ENCODE measurements around the gene NEK6.
A peak's percentile ranks its signal among the peaks of the same experiment; 100 is the strongest.

The NEK6 gene

GRCh38 chr9:124257844-124258606 lies at the start of gene NEK6:
TSS of gene NEK6 (plus strand) at chr9:124257949. CDS start at chr9:124301965, 44,016 bp downstream.
- peak; percentile 49 for DNase-seq

GRCh38 chr9:124208571-124208970 lies 49.2 kb upstream of the NEK6 start:
- DNase-seq = peak; percentile 23

GRCh38 chr9:124209279-124209678 lies 48.5 kb upstream of the NEK6 start:
- DNase-seq = no peak

DNA sequence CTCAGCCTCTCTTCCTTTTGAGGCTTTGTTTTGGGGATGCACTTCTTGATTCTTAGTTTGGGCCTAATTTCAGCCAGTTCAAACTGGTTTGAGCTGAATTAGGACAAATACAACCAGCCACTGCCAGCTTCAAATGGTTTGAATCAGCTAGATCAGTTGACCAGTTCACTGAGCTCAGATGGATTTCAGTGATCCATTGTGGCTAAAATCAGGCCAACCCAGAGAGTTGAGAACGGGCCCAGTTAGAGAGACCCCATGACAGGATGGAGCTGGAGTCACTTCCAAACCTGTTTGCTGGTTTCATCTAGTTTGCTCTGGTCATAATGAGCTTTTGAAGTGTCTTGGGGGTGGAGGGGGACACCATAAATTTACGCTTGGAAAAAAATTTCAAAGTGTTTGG lies 48.0 kb upstream of the NEK6 start:
- no peak for DNase-seq

GRCh38 chr9:124210697-124211096 lies 47.1 kb upstream of the NEK6 start:
- peak; percentile 38 for DNase-seq

DNA sequence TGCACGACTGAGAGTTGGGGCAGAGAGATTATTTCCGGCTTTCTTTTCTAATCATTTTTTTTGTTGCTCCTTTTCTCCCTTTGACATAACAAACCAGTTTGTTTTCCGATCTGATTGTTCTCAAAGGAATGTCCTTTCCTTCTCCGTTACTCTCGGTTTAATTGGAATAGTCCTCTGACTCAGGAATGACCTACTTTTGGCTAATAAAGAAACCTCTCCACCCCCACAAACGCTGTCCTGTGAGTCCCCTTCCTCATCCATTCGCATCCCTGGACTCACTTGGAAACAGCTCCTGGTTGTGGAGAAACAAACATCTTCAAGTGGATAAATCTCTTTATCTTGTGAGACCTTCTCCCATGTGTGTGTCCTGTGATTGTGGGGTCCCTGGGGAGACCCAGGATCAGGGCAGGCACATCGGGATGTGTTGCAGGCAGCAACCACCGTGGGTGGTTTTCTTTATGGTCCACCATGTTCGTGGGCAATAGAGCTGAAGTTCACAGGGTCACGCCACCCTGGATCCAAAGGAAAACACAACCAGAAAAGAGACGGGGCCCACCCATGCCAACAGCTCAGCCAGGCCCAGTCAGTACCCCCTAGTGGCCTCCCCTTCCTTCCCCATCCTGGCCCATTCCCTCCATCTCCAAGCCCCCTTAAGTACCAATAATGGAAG lies 45.2 kb upstream of the NEK6 start:
- DNase-seq = no peak

- DNase-seq = no peak
These were observed 44.4 kb upstream of the NEK6 start for GRCh38 chr9:124213396-124213795.

- no peak for DNase-seq
These were observed 43.6 kb upstream of the NEK6 start for GRCh38 chr9:124214116-124214515.

DNA sequence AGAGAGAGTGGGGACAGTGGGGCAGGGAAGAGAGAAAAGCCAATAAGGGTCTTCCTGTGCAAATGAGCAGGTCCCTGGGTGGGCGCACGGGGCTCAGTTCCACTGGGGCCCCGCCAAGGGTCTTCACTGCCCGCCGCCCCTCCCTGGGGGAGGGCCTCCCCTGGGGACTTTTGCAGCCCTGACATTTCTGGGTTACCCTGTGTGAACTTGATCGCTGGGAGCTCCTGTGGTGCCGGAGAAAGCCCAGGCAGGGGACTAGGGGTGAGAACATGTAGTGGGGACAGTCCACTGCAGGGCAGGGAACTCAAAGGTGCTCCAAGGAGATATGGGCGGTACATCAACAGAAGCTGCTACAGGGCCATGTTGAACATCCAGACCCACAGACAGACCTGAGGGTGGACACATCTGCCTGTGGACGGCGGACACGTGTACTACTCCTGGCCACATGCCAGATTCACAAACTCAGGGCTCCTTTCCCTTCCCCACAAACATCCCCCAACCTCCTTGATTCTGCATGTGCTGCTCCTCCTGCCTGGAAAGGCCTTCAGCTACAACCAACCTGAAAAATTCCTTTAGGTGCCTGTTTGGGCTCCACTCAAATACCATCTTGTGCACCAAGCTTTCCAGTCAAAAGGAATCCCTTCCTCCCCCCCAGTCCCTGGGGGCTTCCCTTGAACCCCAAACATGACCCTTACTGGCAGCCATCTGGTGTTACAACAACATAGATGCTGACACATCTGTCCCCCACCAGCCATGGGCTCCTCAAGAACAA lies 43.0 kb upstream of the NEK6 start:
- DNase-seq = no peak

- DNase-seq = no peak
These were observed 42.3 kb upstream of the NEK6 start for GRCh38 chr9:124215368-124215910.

DNA sequence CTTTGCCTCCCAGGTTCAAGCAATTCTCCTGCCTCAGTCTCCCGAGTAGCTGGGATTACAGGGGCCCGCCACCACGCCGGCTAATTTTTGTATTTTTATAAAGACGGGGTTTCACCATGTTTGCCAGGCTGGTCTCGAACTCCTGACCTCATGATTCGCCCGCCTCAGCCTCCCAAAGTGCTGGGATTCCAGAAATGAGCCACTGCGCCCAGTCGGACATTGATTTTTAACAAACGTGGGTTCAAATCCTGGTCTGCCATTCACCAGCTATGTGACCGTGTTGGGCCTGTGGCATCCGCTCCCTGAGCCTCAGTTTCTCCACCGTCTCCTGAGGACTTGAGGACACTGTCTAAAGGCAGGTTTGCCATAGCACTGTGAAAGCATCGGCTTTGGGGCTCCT lies 41.8 kb upstream of the NEK6 start:
- no peak for DNase-seq

- peak; percentile 79 for DNase-seq
These were observed 41.1 kb upstream of the NEK6 start for GRCh38 chr9:124216474-124217176.

- peak; percentile 26 for DNase-seq
These were observed 39.8 kb upstream of the NEK6 start for GRCh38 chr9:124217836-124218437.

- peak; percentile 83 for DNase-seq
These were observed 39.2 kb upstream of the NEK6 start for GRCh38 chr9:124218438-124218982.

DNA sequence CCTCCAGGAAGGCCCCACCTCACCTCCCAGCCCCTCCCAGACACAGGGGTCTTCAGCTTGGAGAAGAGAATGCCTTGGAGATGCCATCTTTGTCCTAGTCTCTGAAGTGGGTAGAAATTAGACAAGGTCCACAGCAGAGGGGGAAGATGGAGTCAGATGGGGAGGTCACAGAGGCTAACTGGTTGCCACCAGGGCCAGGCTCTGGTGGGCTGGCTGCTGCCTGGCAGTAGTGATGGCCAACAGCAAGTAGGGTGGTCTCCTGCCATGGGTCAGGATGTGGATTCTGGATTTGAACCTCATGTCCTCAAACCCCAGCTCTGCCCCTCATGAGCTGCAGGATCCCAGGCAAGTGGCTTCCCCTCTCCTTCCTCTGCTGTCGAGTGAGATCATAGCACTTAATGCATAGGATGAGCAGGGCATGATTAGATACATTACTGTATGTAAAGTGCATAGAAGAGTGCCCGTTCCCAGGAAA lies 38.7 kb upstream of the NEK6 start:
- no peak for DNase-seq

DNA sequence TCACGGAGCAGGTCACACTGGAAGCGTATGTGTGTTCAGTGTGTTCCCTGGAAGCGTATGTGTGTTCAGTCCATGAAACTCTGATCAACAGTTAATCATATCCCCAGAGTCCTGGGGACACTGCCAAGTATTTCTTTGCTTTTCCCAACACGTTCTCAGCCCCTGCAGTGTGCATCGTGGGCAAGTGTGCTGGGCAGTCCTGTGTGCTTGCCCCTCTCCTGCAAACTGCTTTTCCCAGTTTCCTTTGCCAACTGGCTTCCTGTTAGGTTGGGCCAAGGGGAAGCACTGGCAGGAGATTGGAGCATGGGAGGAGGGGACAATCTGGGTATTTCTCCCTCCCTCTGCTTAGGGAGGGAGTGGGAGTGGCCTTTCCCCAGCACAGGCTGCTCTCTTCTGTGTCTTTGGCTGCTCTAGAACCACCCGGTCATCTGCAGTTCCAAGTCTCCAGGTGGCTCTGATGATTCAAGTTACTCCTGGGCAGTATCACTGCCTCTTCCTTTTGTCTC lies 36.8 kb upstream of the NEK6 start:
- DNase-seq = no peak

- no peak for DNase-seq
These were observed 36.1 kb upstream of the NEK6 start for GRCh38 chr9:124221676-124222075.

- DNase-seq = no peak
These were observed 35.6 kb upstream of the NEK6 start for GRCh38 chr9:124222109-124222508.

- DNase-seq = peak; percentile 63
These were observed 34.6 kb upstream of the NEK6 start for GRCh38 chr9:124222918-124223720.

- no peak for DNase-seq
These were observed 31.8 kb upstream of the NEK6 start for GRCh38 chr9:124225945-124226344.

DNA sequence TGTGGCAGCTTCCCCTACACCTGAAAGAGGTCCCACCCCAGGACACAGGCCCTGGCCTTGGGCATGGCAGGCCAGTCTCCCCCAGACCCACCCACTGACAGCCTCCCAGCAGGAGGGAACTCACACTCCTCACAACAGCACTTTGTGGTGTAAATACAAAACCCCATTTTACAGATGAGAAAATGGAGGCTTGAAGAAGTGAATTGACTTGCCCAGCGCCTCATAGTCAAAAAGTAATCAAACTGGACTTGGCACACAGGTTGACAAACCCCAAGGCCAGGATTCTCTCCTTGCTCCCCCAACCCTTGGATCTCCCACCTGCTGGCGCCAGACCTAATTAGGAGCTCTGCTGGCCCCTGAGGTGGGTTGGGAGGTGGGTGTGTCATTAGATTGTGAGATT lies 29.2 kb upstream of the NEK6 start:
- DNase-seq = no peak
